Stimulated activated CD8-positive, alpha-beta memory T cell treated with anti-CD3 and anti-CD28 coated beads, Interleukin-7, amount 100 ng/mL, for 4 hours (primary cell): Measurements from ENCODE around the gene EHMT1.
"Not testable (repeated sequence)": the region's sequence is repeated elsewhere in the genome, so short reads cannot be mapped to it uniquely, and the experiment has no call there.

Source experiments
- DNase-seq, 2 donors: peaks; one replicate each; pipeline ENCODE4 v3.0.0-alpha.2; 2020; ENCODE audit warnings: low read depth in 2 of 2

Gene EHMT1

GRCh38 chr9:137866226-137867141 lies 247.7 kb downstream of the EHMT1 start:
- no peak for DNase-seq

DNA sequence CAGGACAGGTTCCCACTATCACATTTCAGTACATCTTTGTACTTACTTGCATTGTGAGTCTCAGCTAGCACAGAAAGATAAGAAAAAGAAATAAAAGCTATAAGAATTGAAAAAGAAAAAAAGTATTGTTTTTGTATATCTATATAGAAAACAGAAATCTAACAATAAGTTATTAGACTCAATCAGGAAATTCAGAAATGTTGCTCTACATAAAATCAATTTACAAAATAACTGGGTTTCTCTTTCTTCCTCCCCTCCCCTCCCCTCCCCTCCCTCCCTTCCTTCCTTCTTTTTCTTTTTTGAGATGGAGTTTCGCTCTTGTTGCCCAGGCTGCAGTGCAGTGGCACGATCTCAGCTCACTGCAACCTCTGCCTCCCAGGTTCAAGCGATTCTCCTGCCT lies 251.6 kb downstream of the EHMT1 start:
- DNase-seq, result no peak

GRCh38 chr9:137872296-137872695 lies 253.5 kb downstream of the EHMT1 start:
- no peak for DNase-seq

- no peak for DNase-seq
Measured at GRCh38 chr9:137873408-137873807, 254.6 kb downstream of the EHMT1 start.

DNA sequence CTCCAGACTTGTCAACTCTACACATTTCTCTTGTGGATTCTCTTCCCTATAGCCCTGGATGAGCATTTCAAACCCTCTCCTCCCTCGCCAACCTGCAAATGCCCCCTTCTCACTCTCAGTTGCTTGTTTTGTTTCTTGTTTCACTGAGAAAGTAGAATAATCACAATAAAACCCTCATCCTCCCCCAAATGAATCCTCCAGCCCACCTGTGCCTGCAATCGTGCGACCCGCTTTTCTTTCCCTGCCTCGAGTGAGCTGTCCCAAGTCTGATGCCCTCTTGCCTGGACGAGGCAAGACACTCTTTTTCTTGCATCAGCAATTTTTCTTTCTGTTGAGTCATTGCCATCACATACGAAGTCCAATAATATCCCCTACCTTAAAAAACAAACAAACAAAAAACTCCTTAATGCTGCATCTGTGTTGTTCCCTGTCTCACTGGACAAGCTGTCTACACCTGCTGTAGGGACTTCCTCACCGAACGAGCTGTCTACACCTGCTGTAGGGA lies 255.1 kb downstream of the EHMT1 start:
- no peak for DNase-seq

- no peak for DNase-seq
Measured at GRCh38 chr9:137875354-137875753, 256.5 kb downstream of the EHMT1 start.

- no peak for DNase-seq
Measured at GRCh38 chr9:137875846-137876245, 257.0 kb downstream of the EHMT1 start.

DNA sequence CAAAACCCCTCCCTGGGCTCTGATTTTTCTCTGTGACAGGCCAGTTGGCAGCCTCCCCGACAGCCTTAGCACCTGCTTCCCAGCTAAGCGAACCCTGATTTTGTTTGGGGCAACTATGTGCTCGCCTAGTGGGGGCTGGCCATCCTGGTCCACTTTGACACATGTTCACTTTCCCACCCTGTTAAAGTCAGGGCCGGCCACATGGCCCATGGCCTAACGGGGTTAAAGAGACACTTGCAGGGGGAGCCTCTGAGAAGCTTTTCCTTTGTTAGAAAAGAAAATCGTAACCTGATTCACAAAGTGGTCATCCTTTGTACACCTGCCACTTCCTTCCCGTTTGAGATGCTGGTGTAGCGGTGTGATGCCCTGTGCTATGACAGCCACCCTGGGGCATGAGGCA lies 257.5 kb downstream of the EHMT1 start:
- DNase-seq, result no peak

GRCh38 chr9:137876781-137877386 lies 258.1 kb downstream of the EHMT1 start:
- DNase-seq, result no peak

GRCh38 chr9:137877506-137878122 lies 258.8 kb downstream of the EHMT1 start, which contains the start of gene CACNA1B:
Gene CACNA1B (plus strand): TSS chr9:137877782. CDS start chr9:137877934, 152 bp downstream.
- not testable (repeated sequence) for DNase-seq

- no peak for DNase-seq
Measured at GRCh38 chr9:137878146-137878941, 259.5 kb downstream of the EHMT1 start.

GRCh38 chr9:137879052-137879451 lies 260.2 kb downstream of the EHMT1 start:
- DNase-seq, result no peak

- no peak for DNase-seq
Measured at GRCh38 chr9:137879566-137880150, 260.9 kb downstream of the EHMT1 start.

- no peak for DNase-seq
Measured at GRCh38 chr9:137880160-137880975, 261.6 kb downstream of the EHMT1 start.

GRCh38 chr9:137880976-137881530 lies 262.2 kb downstream of the EHMT1 start:
- no peak for DNase-seq

DNA sequence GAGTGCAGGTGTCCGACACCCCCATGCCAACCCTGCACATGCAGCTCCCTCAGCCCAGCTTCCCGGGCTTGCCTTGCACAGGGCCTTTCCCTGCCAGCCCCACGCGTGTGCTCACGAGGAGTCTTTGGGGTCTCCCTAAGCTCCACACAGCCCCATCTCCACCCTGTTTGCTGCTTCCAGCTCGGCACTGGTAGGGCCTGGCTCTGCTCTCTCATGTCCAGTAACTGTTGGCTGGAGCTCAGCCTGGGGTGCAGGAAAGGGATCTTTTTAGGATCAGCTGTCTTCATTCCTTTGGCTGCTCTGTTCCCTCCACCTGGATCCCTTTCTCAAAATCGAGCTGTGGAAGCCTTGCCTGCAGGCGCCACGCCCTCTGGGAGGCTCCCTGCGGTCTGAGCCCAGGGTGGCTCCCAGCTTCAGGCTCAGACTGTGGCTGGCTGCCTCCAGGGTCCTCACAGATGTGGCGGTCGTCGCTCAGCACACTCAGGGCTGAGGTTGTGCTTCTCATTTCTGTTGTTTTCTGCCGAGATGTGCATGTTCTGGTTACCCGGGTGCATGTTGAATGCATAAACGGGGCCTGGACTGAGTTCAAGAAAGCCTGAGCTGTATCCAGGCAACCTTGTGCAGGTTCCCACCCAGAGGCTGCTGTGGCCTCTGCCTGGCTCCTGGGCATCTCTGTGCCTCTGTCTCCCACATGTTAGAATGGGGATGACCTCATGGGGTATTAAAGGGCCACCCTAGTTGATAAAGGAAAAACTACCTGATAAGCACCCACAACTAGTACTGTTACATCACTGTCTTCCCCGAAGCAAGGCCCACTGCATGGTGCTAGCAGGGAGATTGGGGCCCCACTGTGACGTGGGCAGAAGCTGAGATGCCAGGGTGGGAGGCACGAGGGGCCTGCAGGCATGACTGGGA lies 263.0 kb downstream of the EHMT1 start:
- no peak for DNase-seq

- no peak for DNase-seq
Measured at GRCh38 chr9:137882506-137882821, 263.7 kb downstream of the EHMT1 start.

GRCh38 chr9:137883977-137884376 lies 265.2 kb downstream of the EHMT1 start:
- DNase-seq, result not testable (repeated sequence)

DNA sequence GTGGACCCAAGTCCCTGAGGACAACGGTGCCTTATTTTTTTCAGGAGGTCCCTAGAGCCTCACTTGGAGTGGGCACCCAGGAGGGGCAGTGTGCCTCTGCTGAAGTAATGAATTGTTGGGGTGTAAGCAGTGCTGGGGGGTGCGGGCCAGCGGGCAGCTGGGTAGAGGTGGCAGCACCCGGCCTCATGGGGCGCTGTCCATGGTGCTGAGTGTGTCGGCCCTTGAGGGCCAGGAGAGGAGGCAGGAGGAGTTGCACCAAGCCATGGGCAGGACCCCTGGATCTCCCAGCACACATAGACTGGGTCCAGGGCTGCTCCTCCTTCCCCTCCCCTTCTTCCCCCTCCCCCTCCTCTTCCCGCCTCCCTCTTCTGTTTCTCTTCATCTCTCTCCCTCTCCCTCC lies 265.7 kb downstream of the EHMT1 start:
- DNase-seq, result not testable (repeated sequence)
